Measurements from ENCODE around the gene GRB14.
"Not testable (repeated sequence)": the region's sequence is repeated elsewhere in the genome, so short reads cannot be mapped to it uniquely, and the experiment has no call there.

The GRB14 gene

DNA sequence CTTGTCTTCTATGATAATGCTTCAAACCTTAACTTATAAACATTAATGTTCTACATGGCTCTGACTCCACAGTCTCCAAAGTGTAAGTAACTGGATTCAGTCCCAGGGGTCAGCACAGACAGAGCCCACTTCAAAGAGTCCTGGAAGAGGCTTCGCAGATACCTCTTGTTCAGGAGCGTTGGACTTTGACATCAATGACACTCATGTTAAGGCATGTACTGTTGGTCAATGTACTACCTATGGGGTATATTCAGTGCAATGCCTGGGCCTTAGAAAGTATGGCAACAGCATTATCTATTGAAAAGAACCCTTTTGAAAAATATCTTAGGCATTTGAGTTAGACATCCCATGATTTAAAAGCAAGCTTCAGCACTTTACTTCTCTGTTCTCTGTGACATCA lies 143.1 kb downstream of the GRB14 start:
- Histone ChIP-seq H3K9ac (ENCODE audit: low read depth, low read length) (no peak overlapping the region), H4K20me1 (ENCODE audit: insufficient read depth, low read length) (no peaks in the 10 kb centered on the region), H3K4me3 (ENCODE audit: low read depth in 1 of 2, low read length in 2 of 2) (no peak overlapping the region), H3K79me2 (ENCODE audit: insufficient read depth, low read length) (no peaks in the 10 kb centered on the region), H3K4me2 (ENCODE audit: insufficient read depth, low read length) (no peak overlapping the region), H3K27ac (ENCODE audit: low read length) (no peak overlapping the region), H3K9me3 (ENCODE audit: insufficient read depth, low read length, severe bottlenecking) (no peaks in the 10 kb centered on the region), H3K36me3 (ENCODE audit: insufficient read depth, low read length) (no peaks in the 10 kb centered on the region), H3K4me1 (ENCODE audit: insufficient read depth, low read length) (no peaks in the 10 kb centered on the region), H2AFZ (ENCODE audit: low read depth, low read length) (no peak overlapping the region), H3K27me3 (ENCODE audit: insufficient read depth, low read length, poor library complexity) (no peaks in the 10 kb centered on the region)
- ATAC-seq (ENCODE audit: insufficient read depth, low read depth): no peak
- no peak for DNase-seq
- TF ChIP-seq, protein P1, sequence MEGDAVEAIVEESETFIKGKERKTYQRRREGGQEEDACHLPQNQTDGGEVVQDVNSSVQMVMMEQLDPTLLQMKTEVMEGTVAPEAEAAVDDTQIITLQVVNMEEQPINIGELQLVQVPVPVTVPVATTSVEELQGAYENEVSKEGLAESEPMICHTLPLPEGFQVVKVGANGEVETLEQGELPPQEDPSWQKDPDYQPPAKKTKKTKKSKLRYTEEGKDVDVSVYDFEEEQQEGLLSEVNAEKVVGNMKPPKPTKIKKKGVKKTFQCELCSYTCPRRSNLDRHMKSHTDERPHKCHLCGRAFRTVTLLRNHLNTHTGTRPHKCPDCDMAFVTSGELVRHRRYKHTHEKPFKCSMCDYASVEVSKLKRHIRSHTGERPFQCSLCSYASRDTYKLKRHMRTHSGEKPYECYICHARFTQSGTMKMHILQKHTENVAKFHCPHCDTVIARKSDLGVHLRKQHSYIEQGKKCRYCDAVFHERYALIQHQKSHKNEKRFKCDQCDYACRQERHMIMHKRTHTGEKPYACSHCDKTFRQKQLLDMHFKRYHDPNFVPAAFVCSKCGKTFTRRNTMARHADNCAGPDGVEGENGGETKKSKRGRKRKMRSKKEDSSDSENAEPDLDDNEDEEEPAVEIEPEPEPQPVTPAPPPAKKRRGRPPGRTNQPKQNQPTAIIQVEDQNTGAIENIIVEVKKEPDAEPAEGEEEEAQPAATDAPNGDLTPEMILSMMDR (IDR thresholded peaks at IDR 0.05; ENCODE audit: borderline replicate concordance, extremely low read depth, low read length, poor library complexity, severe bottlenecking): no peak
- TF ChIP-seq EZH2 (IDR thresholded peaks at IDR 0.05; ENCODE audit: borderline replicate concordance, low read depth, low read length, severe bottlenecking): no peak

DNA sequence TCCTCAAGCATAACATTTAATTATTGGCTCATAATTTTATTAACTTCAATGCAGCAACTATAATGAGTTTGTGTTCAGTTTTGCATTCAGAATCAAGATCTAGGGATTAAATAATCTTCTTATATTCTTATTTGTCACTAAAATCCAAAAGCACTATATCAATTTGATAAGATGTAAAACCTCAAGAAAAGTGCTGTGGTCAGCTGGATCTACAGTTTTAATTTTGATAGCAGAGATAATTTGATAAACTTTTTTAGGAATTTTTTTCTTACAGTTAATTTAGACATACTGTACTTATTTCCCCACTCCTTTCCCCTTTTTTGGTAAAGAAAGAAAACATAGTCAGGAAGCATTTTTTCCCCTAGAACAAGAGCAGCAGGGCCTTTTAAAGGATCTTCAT lies 146.4 kb downstream of the GRB14 start:
- H2AFZ ChIP-seq (ENCODE audit: low read depth, low read length): no peak overlapping the region
- H3K4me1 ChIP-seq (ENCODE audit: insufficient read depth, low read length): no peaks in the 10 kb centered on the region
- no peak overlapping the region for H3K9ac ChIP-seq (ENCODE audit: low read depth, low read length)
- H3K79me2 ChIP-seq (ENCODE audit: insufficient read depth, low read length): no peaks in the 10 kb centered on the region
- H3K27me3 ChIP-seq (ENCODE audit: insufficient read depth, low read length, poor library complexity): no peaks in the 10 kb centered on the region
- no peak overlapping the region for H3K4me3 ChIP-seq (ENCODE audit: low read depth in 1 of 2, low read length in 2 of 2)
- H3K9me3 ChIP-seq (ENCODE audit: insufficient read depth, low read length, severe bottlenecking): no peaks in the 10 kb centered on the region
- no peak overlapping the region for H3K27ac ChIP-seq (ENCODE audit: low read length)
- H3K4me2 ChIP-seq (ENCODE audit: insufficient read depth, low read length): no peak overlapping the region
- no peaks in the 10 kb centered on the region for H4K20me1 ChIP-seq (ENCODE audit: insufficient read depth, low read length)
- no peaks in the 10 kb centered on the region for H3K36me3 ChIP-seq (ENCODE audit: insufficient read depth, low read length)
- ATAC-seq (ENCODE audit: insufficient read depth, low read depth) (no peak), DNase-seq (no peak)
- TF ChIP-seq, protein P1 (IDR thresholded peaks at IDR 0.05; ENCODE audit: borderline replicate concordance, extremely low read depth, low read length, poor library complexity, severe bottlenecking): no peak
- no peak for TF ChIP-seq EZH2 (IDR thresholded peaks at IDR 0.05; ENCODE audit: borderline replicate concordance, low read depth, low read length, severe bottlenecking)

DNA sequence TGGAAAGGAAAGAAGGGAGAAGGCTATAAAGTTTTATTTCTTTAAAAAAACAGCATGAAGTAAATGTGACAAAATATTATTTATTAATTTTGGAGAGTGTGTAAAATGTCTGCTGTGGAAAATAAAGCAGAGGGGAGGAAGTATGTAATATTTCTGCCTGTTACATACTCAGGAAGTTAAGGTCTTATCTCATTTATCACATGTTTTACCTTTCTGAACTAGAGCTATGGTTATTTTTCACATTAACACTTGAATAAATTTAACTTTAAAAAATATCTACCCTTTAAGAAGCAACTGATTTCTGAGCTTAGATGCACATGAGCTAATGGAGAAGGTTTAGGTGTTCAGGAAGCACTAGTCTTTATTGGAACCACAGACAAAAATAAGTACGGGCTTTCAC lies 148.3 kb downstream of the GRB14 start:
- TF ChIP-seq EZH2 (IDR thresholded peaks at IDR 0.05; ENCODE audit: borderline replicate concordance, low read depth, low read length, severe bottlenecking): no peak
- TF ChIP-seq, protein P1 (IDR thresholded peaks at IDR 0.05; ENCODE audit: borderline replicate concordance, extremely low read depth, low read length, poor library complexity, severe bottlenecking): no peak
- Histone ChIP-seq H3K4me2 (ENCODE audit: insufficient read depth, low read length) (no peak overlapping the region), H3K9me3 (ENCODE audit: insufficient read depth, low read length, severe bottlenecking) (no peaks in the 10 kb centered on the region), H3K4me1 (ENCODE audit: insufficient read depth, low read length) (no peaks in the 10 kb centered on the region), H3K79me2 (ENCODE audit: insufficient read depth, low read length) (no peaks in the 10 kb centered on the region), H3K36me3 (ENCODE audit: insufficient read depth, low read length) (no peaks in the 10 kb centered on the region), H4K20me1 (ENCODE audit: insufficient read depth, low read length) (no peaks in the 10 kb centered on the region), H3K4me3 (ENCODE audit: low read depth in 1 of 2, low read length in 2 of 2) (no peak overlapping the region), H2AFZ (ENCODE audit: low read depth, low read length) (no peak overlapping the region), H3K27me3 (ENCODE audit: insufficient read depth, low read length, poor library complexity) (no peaks in the 10 kb centered on the region), H3K9ac (ENCODE audit: low read depth, low read length) (no peak overlapping the region), H3K27ac (ENCODE audit: low read length) (no peak overlapping the region)
- DNase-seq (no peak), ATAC-seq (ENCODE audit: insufficient read depth, low read depth) (no peak)

DNA sequence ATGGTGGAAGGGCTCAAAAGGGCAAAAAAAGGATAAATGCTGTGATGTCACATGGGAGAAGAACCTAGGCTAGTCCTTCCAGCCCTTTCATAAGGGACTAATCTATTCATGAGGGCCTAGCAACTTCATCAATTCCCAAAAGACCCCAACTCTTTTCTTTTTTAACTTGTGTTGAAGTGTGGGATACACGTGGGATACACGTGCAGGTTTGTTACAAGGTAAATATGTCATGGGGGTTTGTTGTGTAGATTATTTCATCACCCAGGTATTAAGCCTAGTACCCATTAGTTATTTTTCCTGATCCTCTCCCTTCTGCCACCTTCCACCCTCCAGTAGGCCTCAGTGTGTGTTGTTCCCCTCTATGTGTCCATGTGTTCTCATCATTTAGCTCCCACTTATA lies 156.2 kb downstream of the GRB14 start:
- H3K79me2 ChIP-seq (ENCODE audit: insufficient read depth, low read length); H3K36me3 ChIP-seq (ENCODE audit: insufficient read depth, low read length); H3K4me2 ChIP-seq (ENCODE audit: insufficient read depth, low read length); H3K4me3 ChIP-seq (ENCODE audit: low read depth in 1 of 2, low read length in 2 of 2); H4K20me1 ChIP-seq (ENCODE audit: insufficient read depth, low read length); H3K4me1 ChIP-seq (ENCODE audit: insufficient read depth, low read length); H3K9ac ChIP-seq (ENCODE audit: low read depth, low read length); H2AFZ ChIP-seq (ENCODE audit: low read depth, low read length); ATAC-seq (ENCODE audit: insufficient read depth, low read depth); DNase-seq; H3K9me3 ChIP-seq (ENCODE audit: insufficient read depth, low read length, severe bottlenecking); H3K27me3 ChIP-seq (ENCODE audit: insufficient read depth, low read length, poor library complexity); H3K27ac ChIP-seq (ENCODE audit: low read length): not testable (repeated sequence)

All from DND-41 (cell line).